Body of pancreas (tissue), 4 donors: ENCODE results near the gene GPR21. TPM values are rescaled to one million over a fixed set of nuclear protein-coding genes. Genes with fewer than 3 reads are reported as not detected.

Experiments used
- ATAC-seq: fragments of 150-250 bp; one replicate; pipeline ENCODE4 v1.9.1; 2016
- DNase-seq, 4 donors: peaks; one replicate each; pipeline ENCODE4 v3.0.0-alpha.2; 2019
- H3K27ac ChIP-seq, 4 donors: fragments of 200-600 bp; sonication (generic); 1 replicate in 3 of 4; 2 replicates in 1 of 4; pipeline versions ENCODE4 v1.5.1 to v1.6.1; 2016 to 2019; ENCODE audit warnings: mild to moderate bottlenecking in 1 of 4, mixed read lengths in 1 of 4, moderate library complexity in 1 of 4
- H3K27me3 ChIP-seq, 2 donors: fragments of 200-600 bp; sonication (generic); one replicate each; pipeline ENCODE4 v1.6.0; 2016; ENCODE audit warnings: mild to moderate bottlenecking in 1 of 2
- H3K36me3 ChIP-seq, 2 donors: fragments of 200-600 bp; sonication (generic); replicated peaks in 1 of 2; 2 replicates each; pipeline ENCODE4 v1.5.1; 2016; ENCODE audit warnings: low read depth in 2 of 2; ENCODE audit not compliant: insufficient read depth in 1 of 2
- H3K4me1 ChIP-seq: fragments of 200-600 bp; sonication (generic); one replicate; pipeline ENCODE4 v1.6.0; 2016
- H3K4me3 ChIP-seq, 2 donors: fragments of 200-600 bp; sonication (generic); 1 replicate in 1 of 2; 2 replicates in 1 of 2; pipeline ENCODE4 v1.5.1; 2016 to 2019
- H3K9me3 ChIP-seq, 3 donors: fragments of 200-600 bp; sonication (generic); 1 replicate in 2 of 3; 2 replicates in 1 of 3; pipeline ENCODE4 v1.5.1; 2016
- CTCF ChIP-seq, 7 experiments: fragments of 450-650 bp in 4 of 7; fragments of 200-600 bp in 3 of 7; sonication (generic) in 3 of 7; IDR thresholded peaks; one replicate each; pipeline ENCODE4 v1.5.1; 2016 to 2019; ENCODE audit warnings: antibody characterized with exemption in 7 of 7
- POLR2A ChIP-seq, 3 donors: fragments of 450-650 bp; IDR thresholded peaks; one replicate each; pipeline ENCODE4 v1.6.1; 2016; ENCODE audit warnings: antibody characterized with exemption in 3 of 3, mild to moderate bottlenecking in 2 of 3
- WGBS, 2 donors: methylation state at CpG; one replicate each; pipeline ENCODE4 v1.1.5; 2017; 5-methylcytosine and 5-hydroxymethylcytosine counted together
- intact Hi-C: fragments of 100-400 bp; cut with DNase I; formaldehyde crosslinking; loops from one replicate; pipeline ENCODE4 v1.15.1; 2023
- total RNA-seq, 2 donors: library from RNA; depleted of rRNA; stranded (reverse); fragments of >200 nt; gene quantifications; one replicate each; pipeline ENCODE4 v1.1.0, GENCODE V29; 2016

GPR21 gene
- total RNA-seq, 2 donors from 2014 or later, result not detected

GRCh38 chr9:123028973-123029372, 4.5 kb upstream of the GPR21 start:
- intact Hi-C loops, result no loop called here
- H3K4me1 ChIP-seq, result no peaks in the 10 kb centered on the region

GRCh38 chr9:123031963-123032362, 1.5 kb upstream of the GPR21 start:
- WGBS, 2 donors, result 83 to 89% methylated on average over 1 of the region's 1 CpG
- TF ChIP-seq CTCF (IDR thresholded peaks at IDR 0.05) (no peak), POLR2A (IDR thresholded peaks at IDR 0.05) (no peak)
- H3K4me3 ChIP-seq, result no peak overlapping the region
- no peaks in the 10 kb centered on the region for H3K36me3 ChIP-seq
- ATAC-seq, result no peak
- no peaks in the 10 kb centered on the region for H3K27me3 ChIP-seq
- H3K27ac ChIP-seq, result no peak overlapping the region
- intact Hi-C loops, result no loop called here
- no peaks in the 10 kb centered on the region for H3K4me1 ChIP-seq
- DNase-seq, result no peak
- no peaks in the 10 kb centered on the region for H3K9me3 ChIP-seq

More at GRCh38 chr9:123028973-123029372, 4.5 kb upstream of the GPR21 start:
- Histone ChIP-seq H3K27me3 (no peaks in the 10 kb centered on the region), H3K4me3 (no peak overlapping the region), H3K36me3 (no peaks in the 10 kb centered on the region), H3K9me3 (no peaks in the 10 kb centered on the region), H3K27ac (no peak overlapping the region)
- ATAC-seq (no peak), DNase-seq (no peak)
- 92 to 99% methylated on average over 3 of the region's 3 CpGs for WGBS, 2 donors
- no peak for TF ChIP-seq CTCF (IDR thresholded peaks at IDR 0.05)
- no peak for TF ChIP-seq POLR2A (IDR thresholded peaks at IDR 0.05)

- H3K4me1 ChIP-seq, result no peaks in the 10 kb centered on the region
- WGBS, 2 donors, result 74 to 89% methylated on average over 7 to 8 of the region's 8 CpGs
- H3K9me3 ChIP-seq, result no peaks in the 10 kb centered on the region
- no peak for ATAC-seq
- H3K4me3 ChIP-seq, result no peak overlapping the region
- no peak for TF ChIP-seq CTCF (IDR thresholded peaks at IDR 0.05)
- no peak for TF ChIP-seq POLR2A (IDR thresholded peaks at IDR 0.05)
- intact Hi-C loops, result no loop called here
- no peaks in the 10 kb centered on the region for H3K27me3 ChIP-seq
- no peak overlapping the region for H3K27ac ChIP-seq
- H3K36me3 ChIP-seq, result no peaks in the 10 kb centered on the region
- no peak for DNase-seq
These were observed 566 bp downstream of the GPR21 start for GRCh38 chr9:123033864-123034601.

GRCh38 chr9:123034881-123035510, 1.5 kb downstream of the GPR21 start:
- WGBS, 2 donors, result 80 to 88% methylated on average over 13 of the region's 13 CpGs
- Histone ChIP-seq H3K36me3 (no peaks in the 10 kb centered on the region), H3K4me1 (no peaks in the 10 kb centered on the region), H3K4me3 (no peak overlapping the region), H3K27me3 (no peaks in the 10 kb centered on the region), H3K27ac (no peak overlapping the region), H3K9me3 (no peaks in the 10 kb centered on the region)
- no peak for DNase-seq
- ATAC-seq, result no peak
- intact Hi-C loops, result no loop called here
- TF ChIP-seq POLR2A (IDR thresholded peaks at IDR 0.05), result no peak
- TF ChIP-seq CTCF (IDR thresholded peaks at IDR 0.05), result no peak
